Measurements from ENCODE around the gene PLCH1.

GRCh38 chr3:155350571-155350970, 394.3 kb downstream of the PLCH1 start:
- no peak for TF ChIP-seq CTCF (conservative IDR thresholded peaks at IDR 0.05; ENCODE audit: low read depth, low read length)
- no peak for TF ChIP-seq EZH2 (IDR thresholded peaks at IDR 0.05; ENCODE audit: borderline replicate concordance, low read depth, low read length, poor library complexity, severe bottlenecking)

Measured in A673 (cell line).